Peyer's patch (tissue), 4 donors: ENCODE results near the gene CGNL1. TPM values are rescaled to one million over a fixed set of nuclear protein-coding genes. Genes with fewer than 3 reads are reported as not detected.

ENCODE experiments used
- DNase-seq, 3 donors: peaks; one replicate each; pipeline ENCODE4 v3.0.0-alpha.2; 2017 to 2019
- H3K27ac ChIP-seq, 4 donors: fragments of 200-600 bp; sonication (generic); one replicate each; pipeline ENCODE4 v1.5.1; 2016 to 2019
- H3K27me3 ChIP-seq, 2 donors: fragments of 200-600 bp; sonication (generic); one replicate each; pipeline ENCODE4 v1.5.1; 2019
- H3K36me3 ChIP-seq, 3 donors: fragments of 200-600 bp; sonication (generic); one replicate each; pipeline ENCODE4 v1.5.1; 2016 to 2019
- H3K4me1 ChIP-seq, 4 donors: fragments of 200-600 bp; sonication (generic); one replicate each; pipeline ENCODE4 v1.5.1; 2016 to 2019
- H3K4me3 ChIP-seq, 4 donors: fragments of 200-600 bp; sonication (generic); 1 replicate in 3 of 4; 2 replicates in 1 of 4; pipeline ENCODE4 v1.5.1; 2016 to 2019; ENCODE audit warnings: mild to moderate bottlenecking in 1 of 4
- H3K9me3 ChIP-seq, 4 donors: fragments of 200-600 bp; sonication (generic); one replicate each; pipeline ENCODE4 v1.5.1; 2016 to 2019; ENCODE audit warnings: mild to moderate bottlenecking in 1 of 4
- CTCF ChIP-seq, 6 experiments: fragments of 450-650 bp in 4 of 6; fragments of 200-600 bp in 2 of 6; sonication (generic) in 1 of 6; IDR thresholded peaks; one replicate each; pipeline ENCODE4 v1.5.1; 2017 to 2019; ENCODE audit warnings: antibody characterized with exemption in 6 of 6, mild to moderate bottlenecking in 3 of 6, moderate library complexity in 1 of 6
- POLR2A ChIP-seq, 2 donors: fragments of 450-650 bp; IDR thresholded peaks; one replicate each; pipeline ENCODE4 v1.5.1; 2017; ENCODE audit warnings: antibody characterized with exemption in 2 of 2, mild to moderate bottlenecking in 2 of 2, moderate library complexity in 2 of 2
- total RNA-seq, 4 donors: library from RNA; depleted of rRNA; stranded (reverse); fragments of >200 nt; gene quantifications; one replicate each; pipeline ENCODE4 v1.1.0, GENCODE V29; 2016

The CGNL1 gene
- total RNA-seq, 4 donors from 2014 or later, result 1.2 to 9.9 (median 2.1) TPM

GRCh38 chr15:57503051-57503702 lies 126.9 kb downstream of the CGNL1 start:
- peak in 1 of 6 experiments; percentile 9 for TF ChIP-seq CTCF (IDR thresholded peaks at IDR 0.05)
- TF ChIP-seq POLR2A (IDR thresholded peaks at IDR 0.05), result no peak
- no peak overlapping the region for H3K27ac ChIP-seq
- peaks cover 0 to 16% (median 0%) of the 10 kb centered on the region in 4 donors for H3K4me1 ChIP-seq
- no peak for DNase-seq
- H3K4me3 ChIP-seq, result no peak overlapping the region
- H3K9me3 ChIP-seq, result no peaks in the 10 kb centered on the region
- no peaks in the 10 kb centered on the region for H3K36me3 ChIP-seq
- H3K27me3 ChIP-seq, result no peaks in the 10 kb centered on the region

DNA sequence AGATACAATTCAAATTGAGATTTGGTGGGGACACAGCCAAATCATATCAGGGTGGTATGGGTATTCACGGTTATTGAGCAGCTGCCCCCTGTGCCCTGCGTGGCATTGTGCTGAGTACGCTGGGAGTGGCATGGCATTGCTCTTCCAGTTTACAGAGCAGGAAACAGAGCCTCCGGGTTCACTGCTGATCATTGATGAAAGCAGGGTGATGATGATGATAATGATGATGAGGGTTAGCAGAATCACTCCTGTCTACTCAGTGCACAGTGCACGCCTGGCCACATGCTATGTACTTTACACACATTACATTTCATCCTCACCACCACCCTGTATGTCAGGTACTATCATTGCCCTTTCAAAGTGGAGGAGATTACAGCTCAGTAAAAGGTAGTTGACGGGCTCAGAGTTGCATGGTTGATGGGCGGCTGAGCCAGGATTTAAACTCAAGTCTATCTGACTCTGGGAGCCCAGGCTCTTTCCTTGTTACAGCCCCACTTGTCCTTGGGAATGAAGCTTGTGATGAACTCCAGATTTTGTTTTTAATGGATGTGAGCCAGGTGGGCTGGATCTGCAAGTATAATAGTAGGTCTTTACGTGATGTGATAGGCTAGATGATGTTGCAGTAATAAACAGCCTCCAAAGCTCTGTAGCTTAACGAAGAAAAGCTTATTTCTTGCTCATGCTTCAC lies 127.8 kb downstream of the CGNL1 start:
- TF ChIP-seq POLR2A (IDR thresholded peaks at IDR 0.05) (no peak), CTCF (IDR thresholded peaks at IDR 0.05) (no peak)
- peaks cover 0 to 16% (median 0%) of the 10 kb centered on the region in 4 donors for H3K4me1 ChIP-seq
- DNase-seq, result no peak
- no peaks in the 10 kb centered on the region for H3K36me3 ChIP-seq
- H3K27me3 ChIP-seq, result no peaks in the 10 kb centered on the region
- H3K9me3 ChIP-seq, result no peaks in the 10 kb centered on the region
- no peak overlapping the region for H3K4me3 ChIP-seq
- no peak overlapping the region for H3K27ac ChIP-seq

- TF ChIP-seq POLR2A (IDR thresholded peaks at IDR 0.05) (no peak), CTCF (IDR thresholded peaks at IDR 0.05) (no peak)
- no peak for DNase-seq
- Histone ChIP-seq H3K9me3 (no peaks in the 10 kb centered on the region), H3K27ac (no peak overlapping the region), H3K27me3 (no peaks in the 10 kb centered on the region), H3K36me3 (no peaks in the 10 kb centered on the region), H3K4me1 (peaks cover 0 to 16% (median 0%) of the 10 kb centered on the region in 4 donors), H3K4me3 (no peak overlapping the region)
Observed at GRCh38 chr15:57504599-57504940, 128.3 kb downstream of the CGNL1 start.

DNA sequence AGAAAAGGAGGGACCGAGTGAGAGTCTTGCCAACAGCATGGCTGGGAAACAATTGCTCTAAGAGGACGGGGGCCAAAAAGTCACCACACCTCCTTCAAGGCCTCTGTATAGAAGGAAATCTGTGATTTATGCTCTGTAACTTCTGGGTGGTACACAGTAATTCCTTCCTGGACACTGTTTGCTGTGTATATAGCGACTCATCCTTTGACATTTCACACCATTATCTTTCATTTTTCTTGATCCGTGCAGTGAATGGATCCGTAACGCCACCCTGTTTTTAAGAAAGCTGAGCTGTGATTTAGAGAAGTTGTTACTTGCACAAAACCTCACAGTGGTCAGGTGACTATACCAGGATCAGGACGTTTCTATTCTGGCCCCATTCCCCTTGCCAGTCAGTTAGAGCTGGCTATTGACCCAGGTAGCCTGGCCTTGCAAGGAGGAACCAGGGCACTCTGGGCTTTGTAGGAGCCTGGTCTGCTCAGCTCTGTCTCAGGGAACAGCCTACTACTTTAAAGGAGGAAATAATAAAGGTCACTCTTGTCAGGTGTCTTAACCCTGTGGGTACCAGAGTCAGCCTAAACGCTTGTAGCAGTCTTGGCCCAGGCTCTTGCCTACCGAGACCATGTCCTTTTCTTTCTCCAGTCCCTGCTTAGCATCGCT lies 128.9 kb downstream of the CGNL1 start:
- Histone ChIP-seq H3K27me3 (no peaks in the 10 kb centered on the region), H3K36me3 (no peaks in the 10 kb centered on the region), H3K9me3 (no peaks in the 10 kb centered on the region), H3K4me1 (peaks cover 0 to 16% (median 0%) of the 10 kb centered on the region in 4 donors), H3K4me3 (no peak overlapping the region), H3K27ac (peak overlapping the region in 2 of 4 donors; percentile 17 to 50)
- TF ChIP-seq POLR2A (IDR thresholded peaks at IDR 0.05), result no peak
- no peak for TF ChIP-seq CTCF (IDR thresholded peaks at IDR 0.05)
- no peak for DNase-seq

DNA sequence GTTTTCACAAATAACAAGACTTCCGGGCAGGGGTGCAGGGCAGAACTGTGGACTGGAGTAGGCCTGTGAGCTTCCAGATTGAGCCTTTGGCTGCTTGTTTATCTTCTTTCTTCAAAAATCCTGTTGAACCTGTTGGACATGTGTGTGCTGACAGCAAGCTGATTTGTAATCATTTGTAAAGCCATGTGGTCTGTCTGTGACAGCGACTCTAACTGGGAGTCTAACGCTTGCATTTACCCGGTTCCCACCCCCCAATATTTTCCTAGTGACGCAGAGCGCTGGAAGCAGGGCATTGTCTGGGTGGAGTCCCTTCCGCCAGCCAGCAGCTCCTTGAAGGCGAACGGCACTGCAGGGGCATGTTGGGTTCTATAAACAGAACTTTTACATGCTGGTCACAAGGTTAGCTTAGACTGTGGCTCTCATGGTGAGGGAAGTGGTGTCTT lies 129.7 kb downstream of the CGNL1 start:
- H3K4me1 ChIP-seq, result peaks cover 0 to 16% (median 0%) of the 10 kb centered on the region in 4 donors
- no peaks in the 10 kb centered on the region for H3K27me3 ChIP-seq
- no peak for TF ChIP-seq CTCF (IDR thresholded peaks at IDR 0.05)
- no peak for TF ChIP-seq POLR2A (IDR thresholded peaks at IDR 0.05)
- H3K4me3 ChIP-seq, result no peak overlapping the region
- H3K9me3 ChIP-seq, result no peaks in the 10 kb centered on the region
- DNase-seq, result peak in 2 of 3 donors; percentile 66 to 69
- H3K27ac ChIP-seq, result peak overlapping the region in 3 of 4 donors; percentile 10 to 71 (median 50)
- H3K36me3 ChIP-seq, result no peaks in the 10 kb centered on the region
